HG02885 (cell line): ENCODE results near the gene ASB11.

ENCODE experiments used
- ATAC-seq: cut with Tn5 transposase; IDR thresholded peaks from one replicate; pipeline ENCODE4 v1.9.1; 2021; ENCODE audit warnings: mild to moderate bottlenecking; ENCODE audit not compliant: unreplicated experiment, poor library complexity

ASB11 gene

GRCh38 chrX:15315509-15315908 is at the start of gene ASB11:
TSS of gene ASB11 (minus strand) at chrX:15315640. CDS start at chrX:15315605, 35 bp downstream.
- ATAC-seq: no peak

- no peak for ATAC-seq
These were observed 44.3 kb upstream of the ASB11 start for GRCh38 chrX:15359701-15360100.

GRCh38 chrX:15358533-15358932 is 43.1 kb upstream of the ASB11 start:
- peak; percentile 70 for ATAC-seq

GRCh38 chrX:15356444-15356843 is 41.0 kb upstream of the ASB11 start:
- no peak for ATAC-seq

GRCh38 chrX:15350329-15350996 is 35.0 kb upstream of the ASB11 start:
- no peak for ATAC-seq

- peak; percentile 63 for ATAC-seq
These were observed 33.6 kb upstream of the ASB11 start for GRCh38 chrX:15349046-15349445.

GRCh38 chrX:15345976-15346375 is 30.5 kb upstream of the ASB11 start:
- ATAC-seq: no peak

- no peak for ATAC-seq
These were observed 28.7 kb upstream of the ASB11 start for GRCh38 chrX:15344106-15344505.

GRCh38 chrX:15343075-15343476 is 27.6 kb upstream of the ASB11 start:
- ATAC-seq: no peak

GRCh38 chrX:15340867-15341266 is 25.4 kb upstream of the ASB11 start:
- ATAC-seq: no peak

- no peak for ATAC-seq
These were observed 20.6 kb upstream of the ASB11 start for GRCh38 chrX:15336023-15336413.

GRCh38 chrX:15335135-15336022 is 19.9 kb upstream of the ASB11 start, which contains the start of gene PIGA:
TSS of gene PIGA (minus strand) at chrX:15335523. CDS start at chrX:15331930, 3,593 bp downstream.
- ATAC-seq: peak; percentile 98

- ATAC-seq: no peak
These were observed 19.1 kb upstream of the ASB11 start for GRCh38 chrX:15334561-15334960.

GRCh38 chrX:15328821-15329220 is 13.4 kb upstream of the ASB11 start:
- no peak for ATAC-seq

GRCh38 chrX:15328131-15328530 is 12.7 kb upstream of the ASB11 start:
- no peak for ATAC-seq

GRCh38 chrX:15322472-15322871 is 7.0 kb upstream of the ASB11 start:
- no peak for ATAC-seq

GRCh38 chrX:15322072-15322471 is 6.6 kb upstream of the ASB11 start:
- ATAC-seq: no peak

GRCh38 chrX:15321447-15321846 is 6.0 kb upstream of the ASB11 start:
- ATAC-seq: no peak

- ATAC-seq: no peak
These were observed 4.9 kb upstream of the ASB11 start for GRCh38 chrX:15320297-15320696.

GRCh38 chrX:15319075-15319474 is 3.6 kb upstream of the ASB11 start:
- no peak for ATAC-seq

- no peak for ATAC-seq
These were observed 968 bp downstream of the ASB11 start for GRCh38 chrX:15314472-15314871.
